Stimulated activated CD8-positive, alpha-beta memory T cell treated with anti-CD3 and anti-CD28 coated beads, Interleukin-7, amount 100 ng/mL, for 48 hours (primary cell): ENCODE data around the gene AHRR.

ENCODE experiments used
- DNase-seq, 2 donors: peaks; one replicate each; pipeline ENCODE4 v3.0.0-alpha.2; 2020; ENCODE audit warnings: low read depth in 1 of 2; ENCODE audit errors: extremely low read depth in 1 of 2

Gene AHRR

DNA sequence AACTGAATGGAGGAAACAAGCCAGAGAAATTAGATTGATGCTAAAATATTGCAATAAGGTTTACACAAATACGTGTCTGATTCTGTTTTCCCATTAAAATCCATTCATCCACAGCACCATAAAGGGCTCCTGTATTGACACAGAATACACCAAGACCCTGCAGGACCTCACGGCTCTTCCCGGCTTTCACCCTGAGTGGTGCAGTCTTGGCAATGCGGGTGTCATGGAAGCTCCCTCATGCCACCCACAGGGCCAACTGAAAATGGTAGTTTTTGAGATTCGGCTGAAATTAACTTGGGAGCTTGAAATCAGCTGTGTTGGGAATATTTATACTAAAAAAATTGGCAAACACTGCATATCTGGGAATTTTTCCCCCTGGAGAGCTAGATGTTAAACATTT is 104.2 kb downstream of the AHRR start:
- no peak for DNase-seq

DNA sequence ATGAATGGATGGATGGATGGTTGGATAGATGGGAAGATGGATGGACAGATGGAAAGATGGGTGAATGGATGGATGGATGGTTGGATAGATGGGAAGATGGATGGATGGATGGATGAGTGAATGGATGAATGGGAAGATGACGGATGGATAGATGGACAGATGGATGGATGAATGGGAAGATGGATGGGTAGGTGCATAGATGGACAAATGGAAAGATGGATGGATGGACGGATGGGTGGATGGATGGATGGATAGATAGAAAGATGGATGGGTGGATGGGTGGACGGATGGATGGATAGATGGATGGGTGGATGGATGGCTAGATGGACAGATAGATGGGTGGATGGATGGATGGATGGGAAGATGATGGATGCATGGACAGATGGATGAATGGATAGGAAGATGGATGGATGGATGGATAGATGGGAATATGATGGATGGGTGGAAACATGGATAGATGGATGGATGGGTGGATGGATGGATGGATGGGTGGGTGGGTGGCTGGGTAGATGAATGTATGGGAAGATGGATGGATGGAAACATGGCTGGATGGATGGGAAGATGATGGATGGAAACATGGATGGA is 105.0 kb downstream of the AHRR start:
- no peak for DNase-seq

- DNase-seq = no peak
These were observed 106.0 kb downstream of the AHRR start for GRCh38 chr5:427415-428087.

DNA sequence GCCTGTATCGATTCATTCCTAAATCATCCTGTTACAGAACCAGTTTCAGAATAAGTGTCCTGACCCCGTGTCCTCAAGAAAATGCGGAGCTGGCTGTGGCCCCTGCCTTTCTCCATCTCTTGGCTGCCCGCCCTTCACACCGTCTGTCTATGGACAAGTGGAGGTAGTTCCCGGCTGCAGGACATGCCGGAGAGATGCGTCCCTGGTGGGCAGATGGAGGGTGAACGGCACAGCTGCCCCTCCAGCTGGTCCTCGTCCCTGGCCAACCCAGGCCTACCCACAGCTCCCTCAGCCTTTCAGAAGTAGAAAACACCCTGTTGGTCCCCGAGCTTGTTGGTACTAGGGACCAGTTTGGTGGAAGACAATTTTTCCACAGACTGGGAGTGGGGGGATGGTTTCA is 106.7 kb downstream of the AHRR start:
- DNase-seq = no peak

- DNase-seq = no peak
These were observed 107.4 kb downstream of the AHRR start for GRCh38 chr5:428754-429452.

DNA sequence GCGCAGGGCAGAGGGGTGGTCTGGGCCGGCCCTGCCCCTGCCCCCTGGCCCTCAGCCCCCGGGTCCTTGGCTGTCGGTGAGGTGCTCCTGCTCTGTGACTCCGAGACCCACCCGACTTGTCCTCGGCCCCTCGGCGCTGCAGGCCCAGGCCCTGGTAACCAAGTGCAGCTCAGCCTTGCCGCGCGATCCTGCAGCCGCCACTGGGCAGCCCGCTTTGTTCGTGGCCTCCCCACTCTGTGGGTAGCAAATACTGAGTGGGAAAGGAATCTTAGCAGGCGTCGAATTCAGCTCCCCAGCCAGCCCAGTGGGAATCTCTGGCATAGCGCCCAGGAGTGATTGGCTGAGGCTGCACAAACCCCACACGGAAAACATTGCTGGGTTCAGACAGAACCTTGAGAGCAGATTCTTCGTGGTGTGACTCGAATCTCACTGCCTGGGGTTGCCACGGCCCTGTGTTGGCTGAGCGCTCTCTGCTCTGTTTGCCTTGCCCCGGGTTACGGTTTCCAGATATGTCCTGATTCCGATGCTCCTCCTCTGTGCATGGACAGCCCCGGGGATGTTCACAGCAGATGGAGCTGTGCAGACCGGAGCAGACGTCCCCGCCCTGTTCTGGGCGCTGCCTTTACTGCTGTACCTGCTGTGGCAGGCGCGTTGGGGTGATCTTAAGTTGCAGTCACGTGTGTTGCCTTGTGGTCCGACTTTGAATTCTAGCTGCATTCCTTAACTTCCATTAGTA is 108.1 kb downstream of the AHRR start:
- DNase-seq = no peak

GRCh38 chr5:430214-430925 is 108.9 kb downstream of the AHRR start:
- DNase-seq = no peak

DNA sequence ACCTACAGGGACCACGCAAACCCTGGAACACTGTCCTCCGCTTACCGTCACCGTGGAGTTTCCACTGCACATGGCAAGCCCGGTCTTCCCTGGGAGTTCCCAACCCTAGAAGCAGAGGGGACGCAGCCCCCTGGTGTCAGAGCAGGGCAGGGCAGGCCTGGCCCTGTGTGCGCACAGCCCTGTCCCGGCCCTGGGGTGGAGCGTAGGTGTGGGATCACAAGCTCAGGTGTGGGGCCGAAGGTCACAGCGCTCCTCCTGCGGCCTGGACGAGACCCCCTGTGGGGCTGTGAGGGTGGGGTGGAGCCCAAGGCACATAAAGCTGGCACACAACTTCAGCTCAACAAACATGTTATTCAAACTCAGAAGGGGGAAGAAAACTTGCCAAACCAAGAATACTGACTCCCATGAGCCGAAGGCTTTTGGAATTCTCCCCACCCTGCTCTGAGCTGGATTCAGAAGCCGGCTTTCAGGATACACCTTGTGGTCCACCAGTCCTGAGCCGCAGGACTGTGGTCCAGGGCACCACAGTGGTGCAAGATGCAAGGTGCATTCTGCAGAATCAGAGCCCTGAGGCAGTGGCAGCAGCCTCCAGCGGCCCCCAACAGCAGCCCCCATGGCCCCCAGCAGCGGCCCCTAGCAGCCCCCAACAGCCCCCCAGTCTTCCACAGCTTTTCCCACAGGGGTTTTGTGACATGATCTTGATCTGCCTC is 109.6 kb downstream of the AHRR start:
- no peak for DNase-seq

DNA sequence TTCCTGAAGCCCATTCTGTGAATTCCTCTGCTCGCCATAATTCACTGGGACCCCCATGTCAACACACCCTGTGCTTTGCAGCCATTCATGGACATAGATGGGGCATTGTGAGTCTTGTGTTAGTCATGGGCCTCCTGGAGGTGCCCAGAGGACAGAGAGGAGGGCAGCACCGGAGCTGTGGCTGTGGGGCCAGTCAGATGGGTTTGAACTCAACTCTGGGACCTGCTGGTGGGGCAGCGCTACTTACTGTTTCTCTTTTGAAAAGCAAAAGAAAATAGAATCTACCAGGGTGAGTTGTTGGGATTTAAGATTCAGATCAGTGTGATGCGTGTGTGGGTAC is 110.2 kb downstream of the AHRR start:
- no peak for DNase-seq

DNA sequence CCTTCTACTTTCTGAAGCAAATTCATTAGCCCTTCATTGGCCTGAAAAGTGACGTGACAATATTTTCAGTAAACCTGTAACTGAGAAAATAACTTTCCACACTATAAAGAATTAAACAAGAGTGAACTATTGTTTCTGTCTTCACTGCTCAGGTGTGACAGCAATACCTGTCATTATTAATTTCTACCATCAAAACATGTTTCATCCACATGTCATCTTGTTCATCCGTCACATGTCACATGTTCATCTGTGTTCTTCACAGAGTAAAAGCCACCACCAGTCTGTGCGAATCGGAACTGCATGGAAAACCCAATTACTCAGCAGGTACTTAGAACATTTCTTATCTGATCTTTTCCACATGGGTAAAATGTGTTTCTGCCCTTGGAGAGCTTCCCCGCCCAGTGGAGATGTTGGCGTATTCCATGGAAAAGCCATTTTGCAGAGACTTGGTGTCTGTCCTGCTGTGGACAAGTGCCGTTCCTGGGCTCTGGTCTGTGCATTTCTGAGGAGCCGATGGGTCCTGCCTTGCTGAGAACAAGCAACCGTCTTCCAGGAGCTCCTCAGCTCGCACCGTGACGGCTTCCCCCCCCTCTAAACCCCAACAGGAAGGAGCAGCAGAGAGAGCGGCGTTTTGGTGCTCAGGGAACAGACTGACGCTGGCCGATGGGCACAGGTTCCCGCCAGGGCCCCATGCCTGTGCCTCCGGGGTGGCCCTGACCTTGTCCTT is 110.8 kb downstream of the AHRR start:
- DNase-seq = no peak

DNA sequence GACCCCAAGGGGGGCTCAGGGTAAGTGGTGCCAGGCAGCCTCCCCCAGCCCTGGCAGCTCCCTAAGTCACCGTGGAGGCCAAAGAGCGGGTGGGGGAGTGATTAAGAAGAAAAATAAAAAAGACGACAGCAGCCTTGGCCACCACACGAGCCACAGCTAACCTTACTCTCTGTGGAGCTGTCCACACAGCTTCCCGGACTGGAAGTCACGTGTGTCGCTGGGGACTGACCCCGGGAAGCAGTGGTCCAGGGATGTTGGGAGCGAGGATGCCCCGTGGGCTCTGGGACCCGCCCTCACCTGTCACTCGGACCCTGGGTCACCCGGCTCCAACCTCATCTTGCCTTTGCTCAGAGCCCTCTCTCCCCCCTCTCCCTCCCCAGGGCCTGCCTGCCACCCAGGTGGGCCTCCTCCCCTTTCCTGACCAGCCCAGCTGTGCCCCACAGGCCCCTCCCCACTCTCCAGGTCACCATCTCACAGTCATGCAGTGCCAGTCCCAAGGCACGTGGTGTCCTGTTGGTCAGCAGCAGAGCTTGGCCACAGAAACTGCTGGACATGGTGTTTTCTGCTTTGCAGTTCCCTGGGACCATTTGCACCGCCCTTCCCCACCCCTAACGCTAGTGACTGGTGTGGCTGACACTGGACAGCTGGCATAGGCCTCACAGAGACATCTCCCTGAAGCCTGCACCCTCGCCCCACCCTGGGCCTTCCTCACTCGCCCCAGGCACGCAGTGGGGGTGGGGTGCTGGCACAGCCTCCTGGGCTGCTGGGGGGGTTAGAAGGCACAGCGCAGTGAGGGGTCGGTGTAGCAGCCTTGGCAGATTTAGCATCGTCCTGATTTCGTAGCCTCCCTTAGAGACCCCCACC is 111.6 kb downstream of the AHRR start:
- DNase-seq = no peak

DNA sequence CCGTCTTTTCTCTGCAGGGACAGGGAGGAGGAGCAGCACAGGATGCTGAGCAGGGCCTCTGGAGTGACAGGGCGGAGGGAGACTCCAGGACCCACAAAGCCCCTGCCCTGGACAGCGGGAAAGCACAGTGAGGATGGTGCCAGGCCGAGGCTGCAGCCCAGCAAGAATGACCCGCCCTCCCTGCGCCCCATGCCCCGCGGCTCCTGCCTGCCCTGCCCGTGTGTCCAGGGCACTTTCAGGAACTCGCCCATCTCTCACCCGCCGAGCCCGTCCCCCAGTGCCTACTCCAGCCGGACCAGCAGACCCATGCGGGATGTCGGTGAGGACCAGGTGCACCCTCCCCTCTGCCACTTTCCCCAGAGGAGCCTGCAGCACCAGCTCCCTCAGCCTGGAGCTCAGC is 112.3 kb downstream of the AHRR start:
- no peak for DNase-seq

DNA sequence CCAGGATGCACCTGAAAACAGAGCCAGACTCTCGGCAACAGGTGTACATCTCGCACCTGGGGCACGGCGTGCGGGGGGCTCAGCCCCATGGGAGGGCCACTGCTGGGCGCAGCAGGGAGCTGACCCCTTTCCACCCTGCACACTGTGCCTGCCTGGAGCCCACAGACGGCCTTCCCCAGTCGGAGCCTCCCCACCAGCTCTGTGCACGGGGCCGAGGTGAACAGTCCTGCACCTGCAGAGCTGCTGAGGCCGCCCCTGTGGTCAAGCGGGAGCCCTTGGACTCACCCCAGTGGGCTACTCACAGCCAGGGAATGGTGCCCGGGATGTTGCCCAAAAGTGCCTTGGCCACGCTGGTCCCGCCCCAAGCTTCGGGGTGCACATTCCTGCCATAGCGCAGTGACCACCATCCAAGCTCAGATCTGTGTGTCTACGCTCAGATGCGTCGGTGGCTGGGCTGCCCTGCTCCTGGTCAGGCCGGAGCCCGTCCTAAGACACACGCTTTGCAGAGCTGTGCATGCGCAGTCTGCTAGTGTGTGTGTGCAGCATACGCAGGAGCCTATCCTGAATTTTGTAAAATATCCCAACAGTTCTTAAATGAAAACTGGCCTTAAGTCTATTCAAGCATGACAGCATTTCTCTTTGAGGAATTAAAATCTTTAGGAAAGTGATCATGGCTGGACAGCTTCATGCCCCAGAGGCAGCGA is 113.1 kb downstream of the AHRR start:
- DNase-seq = no peak

DNA sequence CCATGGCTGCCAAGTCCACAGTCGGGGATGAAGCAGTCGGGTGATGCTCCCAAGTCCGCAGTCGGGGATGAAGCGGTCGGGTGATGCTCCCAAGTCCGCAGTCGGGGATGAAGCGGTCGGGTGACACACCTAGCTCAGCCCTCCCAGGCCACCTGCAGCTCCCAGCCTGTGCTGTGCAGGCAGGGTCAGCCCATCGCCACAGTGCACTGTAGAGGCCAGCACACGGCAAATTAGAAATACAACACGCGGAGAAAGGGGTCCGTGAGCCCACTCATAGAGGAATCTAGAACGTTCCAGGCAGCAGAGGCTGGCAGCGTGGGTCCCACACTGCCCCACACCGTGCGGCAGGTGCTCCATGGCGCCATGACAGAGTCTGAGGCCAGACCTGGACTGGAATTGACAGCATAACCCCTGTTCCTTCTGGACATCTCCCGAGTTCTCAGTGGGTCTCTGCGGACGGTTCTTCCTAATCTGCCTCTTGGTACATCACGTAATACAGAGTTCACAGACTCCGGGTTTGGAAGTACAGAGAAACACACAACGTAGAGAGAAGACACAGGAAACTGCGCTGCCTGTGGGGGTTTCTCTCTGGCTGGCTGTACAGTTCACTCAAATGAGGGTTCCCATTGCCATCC is 113.8 kb downstream of the AHRR start:
- DNase-seq = no peak

DNA sequence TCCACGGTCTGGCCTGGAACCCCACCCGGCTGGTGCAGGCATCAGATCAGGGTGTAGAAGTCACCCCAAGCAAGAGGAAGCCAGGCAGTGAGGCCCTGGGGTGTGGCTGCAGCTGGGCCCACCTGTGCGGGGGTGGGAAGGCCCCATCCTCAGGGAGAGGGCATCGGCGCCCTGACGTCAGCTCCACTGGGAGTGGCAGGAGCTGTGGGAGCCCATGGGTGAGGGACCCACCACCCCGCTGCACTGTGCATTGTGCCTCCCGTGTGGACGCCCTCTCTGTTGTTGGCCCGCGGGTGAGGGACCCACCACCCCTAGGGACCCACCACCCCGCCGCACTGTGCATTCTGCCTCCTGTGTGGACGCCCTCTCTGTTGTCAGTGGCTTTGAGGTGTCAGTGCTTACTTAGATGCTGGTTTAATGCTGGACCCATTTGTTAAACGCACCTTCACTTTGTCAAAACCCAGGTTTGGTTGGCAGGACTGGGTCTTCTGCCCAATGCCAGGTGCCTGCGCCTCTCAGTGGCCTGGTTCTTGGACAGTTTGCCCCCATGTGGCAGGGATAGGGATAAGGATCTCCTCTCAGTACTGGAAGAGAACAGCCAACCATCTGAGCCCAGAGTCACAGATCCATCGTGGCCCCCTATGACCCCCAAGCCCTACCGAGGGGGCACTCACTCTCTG is 114.6 kb downstream of the AHRR start:
- DNase-seq = no peak

- DNase-seq = no peak
These were observed 115.1 kb downstream of the AHRR start for GRCh38 chr5:436641-436975.

DNA sequence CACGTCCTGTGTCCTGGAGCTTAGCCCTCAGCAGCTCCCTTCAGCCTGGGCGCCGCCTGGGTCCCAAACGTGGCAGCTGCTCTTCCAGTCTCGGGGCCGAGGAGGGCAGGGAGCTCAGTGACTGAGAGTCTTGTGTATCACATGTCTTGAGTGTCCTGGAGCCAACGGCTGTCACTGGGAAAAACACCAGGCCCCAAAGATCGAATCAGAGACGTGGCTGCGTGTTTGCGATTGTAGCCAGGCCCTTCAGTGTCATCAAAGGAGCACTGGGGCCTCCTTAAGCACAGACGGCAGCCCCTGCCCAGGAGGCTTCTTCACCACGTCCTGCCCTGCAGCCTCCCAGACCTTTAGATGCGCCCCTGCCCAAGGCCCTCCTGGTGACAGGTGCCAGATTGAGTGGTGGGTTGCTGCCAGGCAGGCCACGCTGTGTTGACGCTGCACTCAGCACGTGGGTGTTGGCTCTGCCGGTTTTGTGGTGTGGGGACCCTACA is 115.8 kb downstream of the AHRR start:
- DNase-seq = no peak
